ENCODE results near the gene KRTAP9-6. TPM values are rescaled to one million over a fixed set of nuclear protein-coding genes. Genes with fewer than 3 reads are reported as not detected.

The KRTAP9-6 gene
- polyA plus RNA-seq, 3 donors: not detected

GRCh38 chr17:41298458-41299135 lies 33.4 kb downstream of the KRTAP9-6 start:
- H3K36me3 ChIP-seq (replicated peaks in 1 of 2; ENCODE audit: control insufficient read depth in 1 of 2, insufficient read depth in 2 of 2, low read length in 2 of 2): no peaks in the 10 kb centered on the region
- peaks cover 14 to 15% of the 10 kb centered on the region in 2 donors for H3K4me1 ChIP-seq (ENCODE audit: control insufficient read depth in 1 of 2, insufficient read depth in 2 of 2, low read length in 2 of 2)
- no peak overlapping the region for H3K9ac ChIP-seq (ENCODE audit: insufficient read depth, low read length, poor library complexity, severe bottlenecking)
- H3K4me1 Mint-ChIP-seq: peaks cover 17% of the 10 kb centered on the region
- peak overlapping the region in 1 of 7 donors; percentile 50 for H3K27ac Mint-ChIP-seq
- intact Hi-C loops (cut with micrococcal nuclease): no loop called here
- H3K79me2 ChIP-seq (ENCODE audit: insufficient read depth, low read length): no peaks in the 10 kb centered on the region
- no peak overlapping the region for H2AFZ ChIP-seq (ENCODE audit: insufficient read depth, low read depth, low read length, poor library complexity, severe bottlenecking)
- DNase-seq: no peak
- H3K36me3 Mint-ChIP-seq: no peaks in the 10 kb centered on the region
- H3K27me3 ChIP-seq (ENCODE audit: control insufficient read depth in 2 of 2, insufficient read depth in 2 of 2, low read length in 2 of 2): no peaks in the 10 kb centered on the region
- H4K20me1 ChIP-seq (ENCODE audit: insufficient read depth, low read length): no peaks in the 10 kb centered on the region
- no peak overlapping the region for H3K27ac ChIP-seq (ENCODE audit: low read depth in 1 of 2, low read length in 2 of 2)
- H3K4me2 ChIP-seq (replicated peaks; ENCODE audit: extremely low read depth, low read length, poor library complexity, severe bottlenecking): no peak overlapping the region
- H3K9me3 ChIP-seq (replicated peaks in 1 of 2; ENCODE audit: control insufficient read depth in 1 of 2, insufficient read depth in 1 of 2, low read length in 2 of 2): peaks cover 0 to 2% of the 10 kb centered on the region in 2 donors
- WGBS (ENCODE audit: insufficient coverage): 93% methylated on average over 10 of the region's 20 CpGs
- TF ChIP-seq CTCF (IDR thresholded peaks at IDR 0.05): no peak
- no peak overlapping the region for H3K4me3 Mint-ChIP-seq
- peaks cover 1 to 12% (median 3%) of the 10 kb centered on the region in 3 donors for H3K27me3 Mint-ChIP-seq (ENCODE audit: low read depth in 3 of 3)
- no peak overlapping the region for H3K4me3 ChIP-seq (replicated peaks in 1 of 3; ENCODE audit: low read depth in 2 of 3, low read length in 3 of 3)
- H3K9me3 Mint-ChIP-seq: peaks cover 0 to 12% (median 3%) of the 10 kb centered on the region in 7 donors

- no peak for TF ChIP-seq CTCF (IDR thresholded peaks at IDR 0.05)
- peaks cover 0 to 12% (median 3%) of the 10 kb centered on the region in 7 donors for H3K9me3 Mint-ChIP-seq
- peaks cover 0 to 10% (median 4%) of the 10 kb centered on the region in 3 donors for H3K27me3 Mint-ChIP-seq (ENCODE audit: low read depth in 3 of 3)
- Histone ChIP-seq H2AFZ (ENCODE audit: insufficient read depth, low read depth, low read length, poor library complexity, severe bottlenecking) (no peak overlapping the region), H3K36me3 (replicated peaks in 1 of 2; ENCODE audit: control insufficient read depth in 1 of 2, insufficient read depth in 2 of 2, low read length in 2 of 2) (no peaks in the 10 kb centered on the region), H3K27ac (ENCODE audit: low read depth in 1 of 2, low read length in 2 of 2) (no peak overlapping the region), H3K9ac (ENCODE audit: insufficient read depth, low read length, poor library complexity, severe bottlenecking) (no peak overlapping the region), H3K79me2 (ENCODE audit: insufficient read depth, low read length) (no peaks in the 10 kb centered on the region), H3K4me2 (replicated peaks; ENCODE audit: extremely low read depth, low read length, poor library complexity, severe bottlenecking) (no peak overlapping the region), H3K4me3 (replicated peaks in 1 of 3; ENCODE audit: low read depth in 2 of 3, low read length in 3 of 3) (no peak overlapping the region), H3K9me3 (replicated peaks in 1 of 2; ENCODE audit: control insufficient read depth in 1 of 2, insufficient read depth in 1 of 2, low read length in 2 of 2) (peaks cover 0 to 2% of the 10 kb centered on the region in 2 donors), H3K27me3 (ENCODE audit: control insufficient read depth in 2 of 2, insufficient read depth in 2 of 2, low read length in 2 of 2) (no peaks in the 10 kb centered on the region), H4K20me1 (ENCODE audit: insufficient read depth, low read length) (no peaks in the 10 kb centered on the region), H3K4me1 (ENCODE audit: control insufficient read depth in 1 of 2, insufficient read depth in 2 of 2, low read length in 2 of 2) (peaks cover 17 to 18% of the 10 kb centered on the region in 2 donors)
- 55% methylated on average over 4 of the region's 5 CpGs for WGBS (ENCODE audit: insufficient coverage)
- DNase-seq: no peak
- no peak overlapping the region for H3K4me3 Mint-ChIP-seq
- peaks cover 20% of the 10 kb centered on the region for H3K4me1 Mint-ChIP-seq
- no peak overlapping the region for H3K27ac Mint-ChIP-seq
- intact Hi-C loops (cut with micrococcal nuclease): no loop called here
- no peaks in the 10 kb centered on the region for H3K36me3 Mint-ChIP-seq
These were observed 36.1 kb downstream of the KRTAP9-6 start for GRCh38 chr17:41301204-41301790.
